Activated CD4-positive, alpha-beta T cell treated with anti-CD3 and anti-CD28 coated beads, Interleukin-2, amount 10 ng/mL, durations not matched to agents 7 days and 5 days (primary cell): ENCODE data around the gene PLA2G4A. TPM values are rescaled to one million over a fixed set of nuclear protein-coding genes. Genes with fewer than 3 reads are reported as not detected.

ENCODE experiments used
- CTCF ChIA-PET: fragments of 350-600 bp; sonication (Branson Sonifier 250); formaldehyde crosslinking; loops from one replicate; lab custom pipeline; 2021; ENCODE audit warnings: antibody characterized with exemption; lab: Charles Lee
- POLR2A ChIA-PET: fragments of 350-600 bp; sonication (Branson Sonifier 250); formaldehyde crosslinking; loops from one replicate; lab custom pipeline; 2021; ENCODE audit warnings: antibody characterized with exemption; lab: Charles Lee
- DNase-seq: peaks from one replicate; pipeline ENCODE4 v3.0.0-alpha.2; 2020
- H3K27ac Mint-ChIP-seq: one replicate; pipeline ENCODE4 v1.8.0; 2021; ENCODE audit warnings: mild to moderate bottlenecking, moderate library complexity, mixed read lengths
- H3K27me3 Mint-ChIP-seq: one replicate; pipeline ENCODE4 v1.8.0; 2021; ENCODE audit warnings: mixed read lengths
- H3K36me3 Mint-ChIP-seq: one replicate; pipeline ENCODE4 v1.8.0; 2021; ENCODE audit warnings: low read depth, mixed read lengths
- H3K4me1 Mint-ChIP-seq: one replicate; pipeline ENCODE4 v1.8.0; 2021; ENCODE audit warnings: mixed read lengths
- H3K4me3 Mint-ChIP-seq: one replicate; pipeline ENCODE4 v1.8.0; 2021; ENCODE audit warnings: mild to moderate bottlenecking, moderate library complexity, mixed read lengths
- H3K9me3 Mint-ChIP-seq: one replicate; pipeline ENCODE4 v1.8.0; 2021; ENCODE audit warnings: mixed read lengths
- total RNA-seq, 2 experiments: library from RNA; stranded (reverse); gene quantifications; one replicate each; pipeline ENCODE4 v1.2.3, GENCODE V29; 2021

PLA2G4A gene
- total RNA-seq, 2 experiments from 2014 or later = not detected

DNA sequence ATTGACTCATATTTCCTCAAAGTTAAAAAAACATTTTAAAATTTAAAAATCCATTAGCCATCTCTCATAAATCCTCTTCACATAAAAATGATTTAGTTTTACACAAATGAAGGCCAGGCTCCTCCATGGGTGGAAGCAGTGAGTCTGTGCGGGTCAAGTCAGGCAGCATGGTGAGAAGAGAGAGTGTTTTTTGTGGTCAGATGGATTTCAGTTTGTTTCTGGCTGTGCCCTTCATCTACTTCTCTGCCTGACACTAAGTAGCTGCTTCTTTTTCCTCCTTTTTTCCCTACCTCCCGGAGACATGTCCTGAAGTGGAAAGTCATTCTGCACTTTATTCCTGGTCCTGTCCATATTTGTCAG, 10.3 kb downstream of the PLA2G4A start:
- H3K4me3 Mint-ChIP-seq = no peak overlapping the region
- CTCF ChIA-PET = no interaction called here
- no peak for DNase-seq
- H3K4me1 Mint-ChIP-seq = no peaks in the 10 kb centered on the region
- H3K36me3 Mint-ChIP-seq = no peaks in the 10 kb centered on the region
- no peaks in the 10 kb centered on the region for H3K9me3 Mint-ChIP-seq
- H3K27ac Mint-ChIP-seq = no peak overlapping the region
- peaks cover 3% of the 10 kb centered on the region for H3K27me3 Mint-ChIP-seq
- POLR2A ChIA-PET = no interaction called here

- no peak for DNase-seq
- no peak overlapping the region for H3K27ac Mint-ChIP-seq
- CTCF ChIA-PET = interaction anchor here (0.6 kb wide), 1 partner anchor 9 kb away, joined by 5 read pairs; no protein-coding TSS in a partner anchor
- H3K36me3 Mint-ChIP-seq = no peaks in the 10 kb centered on the region
- no peaks in the 10 kb centered on the region for H3K4me1 Mint-ChIP-seq
- H3K9me3 Mint-ChIP-seq = no peaks in the 10 kb centered on the region
- POLR2A ChIA-PET = no interaction called here
- H3K27me3 Mint-ChIP-seq = peaks cover 3% of the 10 kb centered on the region
- no peak overlapping the region for H3K4me3 Mint-ChIP-seq
These were observed 12.8 kb downstream of the PLA2G4A start for GRCh38 chr1:186841599-186841998.

GRCh38 chr1:186842547-186842946, 13.8 kb downstream of the PLA2G4A start:
- no peak for DNase-seq
- no peaks in the 10 kb centered on the region for H3K9me3 Mint-ChIP-seq
- POLR2A ChIA-PET = no interaction called here
- H3K36me3 Mint-ChIP-seq = no peaks in the 10 kb centered on the region
- no peak overlapping the region for H3K4me3 Mint-ChIP-seq
- H3K4me1 Mint-ChIP-seq = no peaks in the 10 kb centered on the region
- H3K27me3 Mint-ChIP-seq = peaks cover 3% of the 10 kb centered on the region
- H3K27ac Mint-ChIP-seq = no peak overlapping the region
- CTCF ChIA-PET = no interaction called here

GRCh38 chr1:186843226-186843625, 14.5 kb downstream of the PLA2G4A start:
- Mint-ChIP-seq H3K4me3 (no peak overlapping the region), H3K27me3 (peaks cover 3% of the 10 kb centered on the region), H3K27ac (no peak overlapping the region), H3K4me1 (no peaks in the 10 kb centered on the region), H3K9me3 (no peaks in the 10 kb centered on the region), H3K36me3 (no peaks in the 10 kb centered on the region)
- CTCF ChIA-PET = no interaction called here
- POLR2A ChIA-PET = no interaction called here
- DNase-seq = no peak

DNA sequence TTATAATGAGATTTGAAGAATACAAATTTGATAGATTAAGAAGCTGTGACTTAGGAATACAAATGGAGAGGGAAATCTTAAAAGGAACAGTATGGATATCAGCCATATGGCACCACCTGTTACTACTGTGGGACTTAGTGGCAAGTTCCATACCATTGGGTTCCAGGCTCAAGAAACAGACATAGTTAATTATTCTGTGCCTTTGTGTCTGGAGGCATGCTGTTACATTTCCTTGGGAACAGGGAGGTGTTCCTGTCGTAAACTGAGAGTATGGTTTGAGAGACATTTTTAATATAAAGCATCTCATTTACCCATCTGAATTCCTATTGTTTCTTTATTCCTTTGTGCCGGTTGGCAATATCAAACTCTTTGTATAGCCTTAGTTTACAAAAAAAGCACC, 15.2 kb downstream of the PLA2G4A start:
- Mint-ChIP-seq H3K27ac (no peak overlapping the region), H3K9me3 (no peaks in the 10 kb centered on the region), H3K4me1 (no peaks in the 10 kb centered on the region), H3K4me3 (no peak overlapping the region), H3K27me3 (peaks cover 3% of the 10 kb centered on the region), H3K36me3 (no peaks in the 10 kb centered on the region)
- ChIA-PET CTCF (no interaction called here), POLR2A (no interaction called here)
- no peak for DNase-seq

- DNase-seq = no peak
- peaks cover 8% of the 10 kb centered on the region for H3K27me3 Mint-ChIP-seq
- no peaks in the 10 kb centered on the region for H3K4me1 Mint-ChIP-seq
- no peak overlapping the region for H3K4me3 Mint-ChIP-seq
- H3K9me3 Mint-ChIP-seq = no peaks in the 10 kb centered on the region
- ChIA-PET CTCF (no interaction called here), POLR2A (no interaction called here)
- no peak overlapping the region for H3K27ac Mint-ChIP-seq
- H3K36me3 Mint-ChIP-seq = no peaks in the 10 kb centered on the region
These were observed 16.9 kb downstream of the PLA2G4A start for GRCh38 chr1:186845576-186846210.

GRCh38 chr1:186848509-186849130, 19.9 kb downstream of the PLA2G4A start:
- H3K27me3 Mint-ChIP-seq = peaks cover 5% of the 10 kb centered on the region
- H3K9me3 Mint-ChIP-seq = no peaks in the 10 kb centered on the region
- H3K27ac Mint-ChIP-seq = no peak overlapping the region
- ChIA-PET POLR2A (no interaction called here), CTCF (no interaction called here)
- no peak overlapping the region for H3K4me3 Mint-ChIP-seq
- no peaks in the 10 kb centered on the region for H3K4me1 Mint-ChIP-seq
- H3K36me3 Mint-ChIP-seq = no peaks in the 10 kb centered on the region
- DNase-seq = no peak

- DNase-seq = no peak
- Mint-ChIP-seq H3K36me3 (no peaks in the 10 kb centered on the region), H3K9me3 (no peaks in the 10 kb centered on the region), H3K27ac (no peak overlapping the region), H3K4me3 (no peak overlapping the region), H3K4me1 (no peaks in the 10 kb centered on the region), H3K27me3 (peaks cover 5% of the 10 kb centered on the region)
- POLR2A ChIA-PET = no interaction called here
- CTCF ChIA-PET = no interaction called here
These were observed 20.5 kb downstream of the PLA2G4A start for GRCh38 chr1:186849271-186849671.

- Mint-ChIP-seq H3K36me3 (no peaks in the 10 kb centered on the region), H3K27ac (no peak overlapping the region), H3K9me3 (no peaks in the 10 kb centered on the region), H3K27me3 (peaks cover 5% of the 10 kb centered on the region), H3K4me3 (no peak overlapping the region), H3K4me1 (no peaks in the 10 kb centered on the region)
- ChIA-PET CTCF (interaction anchor here (0.6 kb wide), 1 partner anchor 8 kb away, joined by 5 read pairs; no protein-coding TSS in a partner anchor), POLR2A (no interaction called here)
- DNase-seq = no peak
These were observed 21.1 kb downstream of the PLA2G4A start for GRCh38 chr1:186849826-186850225.

- POLR2A ChIA-PET = no interaction called here
- DNase-seq = no peak
- no peaks in the 10 kb centered on the region for H3K36me3 Mint-ChIP-seq
These were observed 25.4 kb downstream of the PLA2G4A start for GRCh38 chr1:186854102-186854501.

DNA sequence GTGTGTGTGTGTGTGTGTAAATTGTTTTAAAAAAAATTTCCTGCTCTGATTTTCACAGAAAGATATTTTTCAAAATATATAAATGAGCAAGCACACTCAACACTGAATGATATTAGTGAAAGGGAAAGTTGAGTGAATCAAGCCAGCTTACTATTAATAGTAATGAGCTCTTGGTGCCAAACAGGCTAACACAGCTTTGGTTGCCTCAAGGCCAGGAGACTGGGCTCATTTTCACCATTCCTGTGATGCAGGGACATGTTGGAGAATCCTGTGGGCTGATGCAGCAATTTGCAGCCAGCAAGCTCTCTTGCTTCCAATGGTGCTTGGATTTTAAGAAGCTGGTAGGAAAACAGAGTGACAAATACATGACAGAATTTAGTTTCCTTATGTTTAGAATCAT, 30.2 kb downstream of the PLA2G4A start:
- ChIA-PET POLR2A (no interaction called here), CTCF (no interaction called here)
- no peak overlapping the region for H3K27ac Mint-ChIP-seq
- no peaks in the 10 kb centered on the region for H3K4me1 Mint-ChIP-seq
- H3K27me3 Mint-ChIP-seq = no peaks in the 10 kb centered on the region
- no peaks in the 10 kb centered on the region for H3K9me3 Mint-ChIP-seq
- H3K36me3 Mint-ChIP-seq = no peaks in the 10 kb centered on the region
- no peak overlapping the region for H3K4me3 Mint-ChIP-seq
- DNase-seq = no peak

More at GRCh38 chr1:186854102-186854501, 25.4 kb downstream of the PLA2G4A start:
- Mint-ChIP-seq H3K27me3 (peaks cover 5% of the 10 kb centered on the region), H3K4me1 (no peaks in the 10 kb centered on the region), H3K27ac (no peak overlapping the region), H3K4me3 (no peak overlapping the region), H3K9me3 (no peaks in the 10 kb centered on the region)
- CTCF ChIA-PET = no interaction called here

DNA sequence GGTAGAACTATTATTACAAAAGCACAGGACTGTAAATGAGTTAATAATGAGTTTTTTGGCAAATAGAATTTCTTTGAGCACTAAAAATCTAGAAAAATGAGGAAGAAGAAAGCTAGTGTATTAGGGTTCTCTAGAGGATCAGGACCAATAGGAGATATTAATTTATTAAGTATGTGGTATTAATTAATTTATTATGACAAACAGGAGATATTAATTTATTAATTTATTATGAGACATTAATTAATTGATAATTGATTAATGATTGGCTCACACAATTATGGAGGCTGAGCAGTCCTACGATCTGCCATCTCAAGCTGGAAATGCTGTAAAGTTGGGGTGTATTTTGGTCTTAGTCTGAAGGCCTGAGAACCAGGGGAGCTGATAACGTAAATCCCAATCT, 31.2 kb downstream of the PLA2G4A start:
- Mint-ChIP-seq H3K9me3 (no peaks in the 10 kb centered on the region), H3K4me1 (no peaks in the 10 kb centered on the region), H3K27me3 (no peaks in the 10 kb centered on the region), H3K36me3 (no peaks in the 10 kb centered on the region), H3K27ac (no peak overlapping the region), H3K4me3 (no peak overlapping the region)
- CTCF ChIA-PET = no interaction called here
- DNase-seq = no peak
- POLR2A ChIA-PET = no interaction called here

DNA sequence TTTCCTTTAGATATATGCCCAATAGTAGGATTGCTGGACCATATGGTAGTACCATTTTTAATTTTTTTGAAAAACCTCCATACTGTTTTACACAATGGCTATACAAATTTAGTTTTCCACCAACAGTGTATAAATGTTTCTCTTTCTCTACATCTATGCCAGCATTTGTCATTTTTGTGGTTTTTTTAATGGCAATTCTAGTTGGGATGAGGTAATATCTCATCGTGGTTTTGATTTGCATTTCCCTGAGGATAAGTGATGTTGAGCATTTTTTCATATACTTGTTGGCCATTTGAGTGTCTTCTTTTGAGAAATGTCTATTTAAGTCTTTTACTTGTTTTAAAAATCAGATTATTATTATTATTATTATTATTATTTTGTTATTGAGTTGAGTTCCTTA, 35.5 kb downstream of the PLA2G4A start:
- Mint-ChIP-seq H3K27ac (no peak overlapping the region), H3K27me3 (no peaks in the 10 kb centered on the region), H3K9me3 (no peaks in the 10 kb centered on the region), H3K4me3 (no peak overlapping the region), H3K36me3 (no peaks in the 10 kb centered on the region), H3K4me1 (peaks cover 3% of the 10 kb centered on the region)
- DNase-seq = no peak
- POLR2A ChIA-PET = no interaction called here
- CTCF ChIA-PET = no interaction called here

DNA sequence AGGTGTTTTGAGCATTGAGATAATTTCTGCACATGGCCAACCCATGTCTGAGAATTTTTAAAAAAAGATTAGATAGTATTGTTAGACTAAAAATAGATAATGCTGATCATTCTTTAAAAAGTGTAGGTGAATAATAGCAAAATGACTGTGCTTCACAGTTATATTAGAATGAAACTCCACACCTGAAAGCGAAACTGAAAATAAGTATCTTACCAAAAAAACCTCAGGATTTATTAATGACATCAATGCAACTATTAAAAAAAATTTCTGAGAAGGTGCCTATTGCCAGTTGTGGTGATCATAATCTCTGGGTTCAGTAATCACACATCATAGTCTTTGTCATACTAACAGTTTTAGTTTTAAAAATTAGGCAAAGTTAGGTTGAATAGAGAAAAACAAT, 36.5 kb downstream of the PLA2G4A start:
- Mint-ChIP-seq H3K27me3 (no peaks in the 10 kb centered on the region), H3K4me3 (no peak overlapping the region), H3K4me1 (peaks cover 3% of the 10 kb centered on the region), H3K9me3 (no peaks in the 10 kb centered on the region), H3K36me3 (no peaks in the 10 kb centered on the region), H3K27ac (no peak overlapping the region)
- ChIA-PET POLR2A (no interaction called here), CTCF (interaction anchor here (1.0 kb wide), 1 partner anchor 17 kb away, joined by 3 read pairs; no protein-coding TSS in a partner anchor)
- DNase-seq = no peak
